ENCODE data around the gene CNTN5.

Gene CNTN5

DNA sequence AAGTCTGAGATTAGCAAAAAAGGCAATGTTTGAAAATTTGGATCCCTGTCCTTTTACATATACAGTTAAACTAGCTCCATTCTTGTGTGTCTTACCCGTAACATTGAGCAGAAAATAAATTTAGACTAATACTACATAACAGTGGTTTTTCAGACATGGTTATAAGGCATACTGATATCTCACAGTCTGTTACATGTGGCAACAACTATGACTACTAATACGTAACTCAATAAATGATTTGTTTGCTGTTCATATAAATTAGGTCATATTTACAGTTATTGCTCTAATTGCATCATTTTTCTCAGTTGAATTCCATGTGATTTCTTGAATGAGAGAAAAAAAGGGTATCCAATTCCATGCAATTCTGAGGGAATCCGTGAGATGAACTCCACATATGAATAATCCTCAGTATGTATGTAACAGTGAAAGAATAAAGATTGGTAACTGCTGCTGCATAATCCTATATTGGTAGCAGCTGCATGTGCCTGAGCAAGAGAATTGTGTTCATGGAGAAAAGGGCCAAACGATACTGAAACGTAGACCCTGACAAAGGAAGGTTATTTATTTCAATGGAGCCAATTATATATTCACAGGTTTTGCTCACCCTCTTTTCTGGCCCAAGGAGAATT is 1275.4 kb downstream of the CNTN5 start:
- TF ChIP-seq, protein P1, sequence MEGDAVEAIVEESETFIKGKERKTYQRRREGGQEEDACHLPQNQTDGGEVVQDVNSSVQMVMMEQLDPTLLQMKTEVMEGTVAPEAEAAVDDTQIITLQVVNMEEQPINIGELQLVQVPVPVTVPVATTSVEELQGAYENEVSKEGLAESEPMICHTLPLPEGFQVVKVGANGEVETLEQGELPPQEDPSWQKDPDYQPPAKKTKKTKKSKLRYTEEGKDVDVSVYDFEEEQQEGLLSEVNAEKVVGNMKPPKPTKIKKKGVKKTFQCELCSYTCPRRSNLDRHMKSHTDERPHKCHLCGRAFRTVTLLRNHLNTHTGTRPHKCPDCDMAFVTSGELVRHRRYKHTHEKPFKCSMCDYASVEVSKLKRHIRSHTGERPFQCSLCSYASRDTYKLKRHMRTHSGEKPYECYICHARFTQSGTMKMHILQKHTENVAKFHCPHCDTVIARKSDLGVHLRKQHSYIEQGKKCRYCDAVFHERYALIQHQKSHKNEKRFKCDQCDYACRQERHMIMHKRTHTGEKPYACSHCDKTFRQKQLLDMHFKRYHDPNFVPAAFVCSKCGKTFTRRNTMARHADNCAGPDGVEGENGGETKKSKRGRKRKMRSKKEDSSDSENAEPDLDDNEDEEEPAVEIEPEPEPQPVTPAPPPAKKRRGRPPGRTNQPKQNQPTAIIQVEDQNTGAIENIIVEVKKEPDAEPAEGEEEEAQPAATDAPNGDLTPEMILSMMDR (conservative IDR thresholded peaks at IDR 0.05; ENCODE audit: low read length) = no peak
- DNase-seq (ENCODE audit: low read depth) = no peak
- no peak overlapping the region for H3K4me3 ChIP-seq (ENCODE audit: low read length)

DNA sequence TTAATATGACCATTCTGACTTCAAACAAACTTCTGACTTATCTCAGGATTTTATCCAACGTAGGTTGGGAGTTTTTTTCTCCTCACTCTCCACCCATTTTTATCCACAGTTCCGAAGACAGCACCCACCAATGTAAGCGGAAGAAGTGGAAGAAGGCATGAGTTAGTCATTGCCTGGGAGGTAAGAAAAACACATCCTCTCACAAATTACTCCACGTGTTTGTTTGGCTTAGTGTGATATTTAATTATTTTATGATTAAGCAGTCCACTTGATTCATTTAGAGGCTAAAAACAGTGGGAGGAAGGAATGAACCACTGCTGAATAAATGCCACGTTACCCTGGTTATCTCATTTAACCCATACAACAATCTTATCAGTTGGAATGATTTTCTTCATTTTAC is 1276.8 kb downstream of the CNTN5 start:
- no peak overlapping the region for H3K4me3 ChIP-seq (ENCODE audit: low read length)
- TF ChIP-seq, protein P1 (conservative IDR thresholded peaks at IDR 0.05; ENCODE audit: low read length) = no peak
- no peak for DNase-seq (ENCODE audit: low read depth)

DNA sequence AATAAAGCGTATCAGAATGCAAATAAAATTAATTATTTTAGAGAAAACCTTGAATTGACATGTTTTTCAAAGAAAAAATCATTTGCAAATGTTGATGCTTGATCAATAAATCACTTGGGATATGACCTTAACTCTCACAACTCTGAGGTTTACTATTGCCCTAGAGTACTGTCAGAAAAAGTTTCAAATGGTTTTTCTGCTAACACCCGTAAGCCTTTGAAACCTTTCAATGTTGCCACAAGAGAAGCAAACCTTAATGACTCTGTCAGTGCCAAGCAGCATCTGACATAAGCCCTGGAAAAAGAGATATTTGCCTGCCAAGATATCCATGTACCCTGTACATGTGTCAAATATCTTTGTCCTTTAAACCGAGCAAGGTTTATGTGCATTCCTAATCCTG is 1282.1 kb downstream of the CNTN5 start:
- TF ChIP-seq, protein P1 (conservative IDR thresholded peaks at IDR 0.05; ENCODE audit: low read length) = no peak
- DNase-seq (ENCODE audit: low read depth) = no peak
- no peak overlapping the region for H3K4me3 ChIP-seq (ENCODE audit: low read length)

DNA sequence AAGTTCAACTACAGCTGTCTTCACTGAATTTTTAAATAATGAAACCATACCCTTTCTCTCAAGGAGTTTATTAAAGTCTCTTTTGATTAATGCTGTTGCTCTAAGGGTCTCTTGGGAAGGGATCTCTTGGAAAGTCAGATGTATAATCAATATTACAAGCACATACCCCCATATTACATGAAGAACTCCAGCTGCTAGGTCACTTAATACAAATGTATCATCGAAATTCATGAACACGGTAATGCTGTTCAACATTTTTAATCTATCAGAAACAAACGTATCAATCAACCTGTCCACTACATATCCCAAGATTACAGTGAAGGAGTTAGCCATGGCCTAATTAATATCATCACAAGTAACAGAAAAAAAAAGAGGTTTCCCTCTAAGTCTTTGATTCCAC is 1283.1 kb downstream of the CNTN5 start:
- TF ChIP-seq, protein P1 (conservative IDR thresholded peaks at IDR 0.05; ENCODE audit: low read length) = no peak
- DNase-seq (ENCODE audit: low read depth) = no peak

DNA sequence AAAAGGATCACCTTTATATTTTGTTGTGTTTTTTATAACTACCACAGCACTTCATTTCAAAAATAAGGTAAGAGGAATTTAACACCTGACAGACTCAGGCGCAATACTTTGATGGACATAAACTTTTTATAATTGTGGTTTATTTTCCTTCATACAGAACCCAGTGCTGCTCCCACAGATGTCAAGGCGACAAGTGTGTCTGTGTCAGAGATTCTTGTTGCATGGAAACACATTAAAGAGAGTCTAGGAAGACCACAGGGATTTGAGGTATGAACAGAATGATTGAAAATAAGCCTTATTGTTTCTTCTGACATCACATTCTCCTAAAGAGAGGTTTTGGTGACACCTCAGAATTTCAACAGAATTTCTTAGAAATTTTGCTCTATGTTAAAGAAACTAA is 1287.5 kb downstream of the CNTN5 start:
- H3K4me3 ChIP-seq (ENCODE audit: low read length) = no peak overlapping the region
- DNase-seq (ENCODE audit: low read depth) = no peak
- TF ChIP-seq, protein P1 (conservative IDR thresholded peaks at IDR 0.05; ENCODE audit: low read length) = no peak

More for the DNA sequence above, 1283.1 kb downstream of the CNTN5 start:
- no peak overlapping the region for H3K4me3 ChIP-seq (ENCODE audit: low read length)

DNA sequence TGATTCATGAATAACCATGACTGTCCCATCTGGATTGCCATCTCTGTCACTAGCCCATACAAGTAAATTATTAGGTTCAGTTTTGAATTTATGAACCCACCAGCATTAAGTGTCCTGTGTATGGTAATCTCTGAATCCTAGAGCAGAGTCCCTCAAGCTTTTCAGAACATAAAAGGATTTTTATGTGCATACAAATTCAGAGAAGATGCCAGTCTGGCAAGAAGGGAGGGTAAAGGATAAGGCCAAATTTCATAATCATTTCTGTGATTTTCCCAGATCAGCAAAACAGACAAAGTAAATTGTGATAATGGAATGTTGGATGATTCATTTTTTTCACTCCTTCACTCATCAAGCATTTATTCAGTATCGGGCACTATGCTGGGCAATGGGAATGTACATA is 1295.2 kb downstream of the CNTN5 start:
- H3K4me3 ChIP-seq (ENCODE audit: low read length) = no peak overlapping the region
- DNase-seq (ENCODE audit: low read depth) = no peak
- TF ChIP-seq, protein P1 (conservative IDR thresholded peaks at IDR 0.05; ENCODE audit: low read length) = no peak

DNA sequence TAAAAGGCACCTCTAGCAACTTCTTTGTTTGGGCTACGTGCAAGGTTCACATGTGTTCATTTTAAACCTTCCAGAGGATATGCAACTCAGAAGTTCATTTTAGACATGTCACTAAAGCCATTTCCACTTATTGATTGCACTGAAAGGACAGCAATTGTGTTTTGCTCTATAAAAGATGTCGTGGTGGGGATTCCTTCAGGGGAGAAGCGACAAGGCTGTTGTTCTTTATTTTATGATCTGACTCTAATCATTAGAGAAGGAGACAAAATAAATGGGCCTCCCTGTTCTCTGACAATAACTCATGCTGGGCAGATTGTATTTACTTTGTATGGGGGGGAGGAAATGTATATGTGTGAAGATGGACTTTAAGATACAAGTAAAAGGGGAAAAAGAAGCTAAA is 1296.2 kb downstream of the CNTN5 start:
- no peak overlapping the region for H3K4me3 ChIP-seq (ENCODE audit: low read length)
- TF ChIP-seq, protein P1 (conservative IDR thresholded peaks at IDR 0.05; ENCODE audit: low read length) = no peak
- DNase-seq (ENCODE audit: low read depth) = no peak

Measured in AG10803 (cell line).